HEK293 (cell line): ENCODE results near the gene ASF1B.

Experiments used
- CTCF ChIA-PET: fragments of 350-600 bp; formaldehyde crosslinking; extraction: SDS; loops from one replicate; lab custom pipeline; 2021; ENCODE audit warnings: antibody characterized with exemption; lab: Yijun Ruan, JAX
- POLR2A ChIA-PET: fragments of 300-600 bp; formaldehyde crosslinking; extraction: SDS; loops from one replicate; lab custom pipeline; 2020; ENCODE audit warnings: antibody characterized with exemption, inconsistent platforms; lab: Yijun Ruan, JAX
- H3K27ac ChIP-seq: fragments of 200-500 bp; sonication (Bioruptor generic); 2 replicates; pipeline ENCODE4 v1.5.1; 2014; ENCODE audit warnings: low read depth, low read length, control low read depth, inconsistent platforms; ENCODE audit errors: extremely low read depth
- H3K36me3 ChIP-seq, 2 experiments: fragments of 200-500 bp in 1 of 2; sonication (Bioruptor generic) in 1 of 2; 1 replicate in 1 of 2; 2 replicates in 1 of 2; pipeline ENCODE4 v1.5.1; 2014 to 2017; ENCODE audit warnings: inconsistent platforms in 2 of 2, low read length in 2 of 2; ENCODE audit not compliant: control insufficient read depth in 2 of 2, insufficient read depth in 1 of 2
- H3K4me1 ChIP-seq: fragments of 200-500 bp; sonication (Bioruptor generic); 2 replicates; pipeline ENCODE4 v1.5.1; 2014; ENCODE audit warnings: mild to moderate bottlenecking, low read length, inconsistent platforms; ENCODE audit not compliant: control insufficient read depth, insufficient read depth
- H3K4me3 ChIP-seq: 2 replicates; pipeline ENCODE4 v1.5.1; 2011; ENCODE audit warnings: low read depth, mild to moderate bottlenecking, control low read depth, low read length, moderate library complexity
- H3K9me3 ChIP-seq: fragments of 200-500 bp; sonication (Bioruptor generic); 2 replicates; pipeline ENCODE4 v1.5.1; 2014; ENCODE audit warnings: low read depth, low read length, inconsistent platforms; ENCODE audit not compliant: control insufficient read depth, insufficient read depth
- KLF1 ChIP-seq: fragments of 450-650 bp; formaldehyde crosslinking; IDR thresholded peaks from 2 replicates; pipeline ENCODE4 v1.5.1; 2016; ENCODE audit warnings: missing biosample characterization, missing genetic modification characterization
- KLF8 ChIP-seq: fragments of 450-650 bp; formaldehyde crosslinking; IDR thresholded peaks from 2 replicates; pipeline ENCODE4 v1.5.1; 2016; ENCODE audit warnings: missing biosample characterization, missing genetic modification characterization
- KLF9 ChIP-seq: fragments of 450-650 bp; formaldehyde crosslinking; IDR thresholded peaks from 2 replicates; pipeline ENCODE4 v1.5.1; 2016; ENCODE audit warnings: missing biosample characterization, missing genetic modification characterization, low read depth
- PATZ1 ChIP-seq: fragments of 450-650 bp; formaldehyde crosslinking; IDR thresholded peaks from 2 replicates; pipeline ENCODE4 v1.5.1; 2016; ENCODE audit warnings: missing biosample characterization, missing genetic modification characterization
- PBX3 ChIP-seq: sonication (generic); formaldehyde crosslinking; IDR thresholded peaks from 2 replicates; pipeline ENCODE4 v1.8.1; 2022; ENCODE audit warnings: mild to moderate bottlenecking, moderate library complexity, missing genetic modification reagents
- PRDM4 ChIP-seq: fragments of 450-650 bp; formaldehyde crosslinking; IDR thresholded peaks from 2 replicates; pipeline ENCODE4 v1.5.1; 2017; ENCODE audit warnings: missing biosample characterization, missing genetic modification characterization
- ZEB2 ChIP-seq: fragments of 450-650 bp; formaldehyde crosslinking; IDR thresholded peaks from 2 replicates; pipeline ENCODE4 v1.5.1; 2016; ENCODE audit warnings: missing biosample characterization, missing genetic modification characterization
- ZFHX2 ChIP-seq: fragments of 450-650 bp; formaldehyde crosslinking; conservative IDR thresholded peaks from 2 replicates; pipeline ENCODE4 v1.5.1; 2016; ENCODE audit warnings: missing biosample characterization, missing genetic modification characterization
- ZNF121 ChIP-seq: fragments of 450-650 bp; formaldehyde crosslinking; IDR thresholded peaks from 2 replicates; pipeline ENCODE4 v1.5.1; 2016; ENCODE audit warnings: missing biosample characterization, missing genetic modification characterization
- ZNF18 ChIP-seq: fragments of 450-650 bp; formaldehyde crosslinking; IDR thresholded peaks from 2 replicates; pipeline ENCODE4 v1.5.1; 2016; ENCODE audit warnings: missing biosample characterization, missing genetic modification characterization
- ZNF184 ChIP-seq: fragments of 450-650 bp; IDR thresholded peaks from 2 replicates; pipeline ENCODE4 v1.5.1; 2018; ENCODE audit warnings: missing biosample characterization, mild to moderate bottlenecking, missing genetic modification characterization
- ZNF292 ChIP-seq: fragments of 450-650 bp; formaldehyde crosslinking; IDR thresholded peaks from 2 replicates; pipeline ENCODE4 v1.5.1; 2016; ENCODE audit warnings: low read depth, missing biosample characterization, missing genetic modification characterization, borderline replicate concordance
- ZNF394 ChIP-seq: fragments of 450-650 bp; formaldehyde crosslinking; IDR thresholded peaks from 2 replicates; pipeline ENCODE4 v1.5.1; 2016; ENCODE audit warnings: missing biosample characterization, missing genetic modification characterization, mild to moderate bottlenecking, moderate library complexity, borderline replicate concordance
- ZNF433 ChIP-seq: fragments of 450-650 bp; formaldehyde crosslinking; IDR thresholded peaks from 2 replicates; pipeline ENCODE4 v1.5.1; 2016; ENCODE audit warnings: missing biosample characterization, missing genetic modification characterization, low read depth
- ZNF501 ChIP-seq: fragments of 450-650 bp; formaldehyde crosslinking; IDR thresholded peaks from 2 replicates; pipeline ENCODE4 v1.5.1; 2016; ENCODE audit warnings: missing biosample characterization, missing genetic modification characterization
- ZNF521 ChIP-seq: fragments of 450-650 bp; formaldehyde crosslinking; IDR thresholded peaks from 2 replicates; pipeline ENCODE4 v1.5.1; 2017; ENCODE audit warnings: missing biosample characterization, mild to moderate bottlenecking, missing genetic modification characterization
- ZNF639 ChIP-seq: fragments of 450-650 bp; formaldehyde crosslinking; IDR thresholded peaks from 2 replicates; pipeline ENCODE4 v1.5.1; 2016; ENCODE audit warnings: missing biosample characterization, missing genetic modification characterization
- ZNF645 ChIP-seq: fragments of 450-650 bp; formaldehyde crosslinking; IDR thresholded peaks from 2 replicates; pipeline ENCODE4; 2016; ENCODE audit warnings: missing biosample characterization, missing genetic modification characterization
- ZNF777 ChIP-seq: fragments of 450-650 bp; formaldehyde crosslinking; IDR thresholded peaks from 2 replicates; pipeline ENCODE4 v1.5.1; 2017; ENCODE audit warnings: missing biosample characterization, missing genetic modification characterization, borderline replicate concordance
- ZNF843 ChIP-seq: fragments of 450-650 bp; formaldehyde crosslinking; IDR thresholded peaks from 2 replicates; pipeline ENCODE4 v1.5.1; 2016; ENCODE audit warnings: missing biosample characterization, missing genetic modification characterization
- ZXDB ChIP-seq: fragments of 450-650 bp; formaldehyde crosslinking; IDR thresholded peaks from 2 replicates; pipeline ENCODE4 v1.5.1; 2016; ENCODE audit warnings: missing biosample characterization, missing genetic modification characterization

Gene ASF1B

GRCh38 chr19:14175351-14175792, 39.0 kb upstream of the ASF1B start (continued):
- no peak for TF ChIP-seq ZNF394
- peak; percentile 67; the same call in 1 of the 2 replicates for TF ChIP-seq ZNF521 (tag by site-specific recombination)
- no peak for TF ChIP-seq PRDM4 (tag by site-specific recombination)
- no peak for TF ChIP-seq ZNF433
- no peak for TF ChIP-seq ZNF501
- TF ChIP-seq ZXDB (tag by site-specific recombination), result no peak
- TF ChIP-seq KLF1 (tag by site-specific recombination), result peak; percentile 62
- peak; percentile 63; the same call in 1 of the 2 replicates for TF ChIP-seq ZNF18 (tag by site-specific recombination)
- TF ChIP-seq ZNF184 (tag by site-specific recombination), result no peak
- peak; percentile 100 for TF ChIP-seq ZFHX2 (tag by site-specific recombination)
- 0 out of 2 replicates have a peak, but pooled peaks have one; percentile 26 for TF ChIP-seq ZEB2
- TF ChIP-seq ZNF645, result no peak
- peak; percentile 39; the same call in 1 of the 2 replicates for TF ChIP-seq KLF9 (tag by site-specific recombination)
- no peak for TF ChIP-seq ZNF843
- no peak for TF ChIP-seq ZNF292 (tag by site-specific recombination)
- 0 out of 2 replicates have a peak, but pooled peaks have one; percentile 20 for TF ChIP-seq ZNF777 (tag by site-specific recombination)
- TF ChIP-seq PATZ1 (tag by site-specific recombination), result no peak

- ChIA-PET CTCF (no interaction called here), POLR2A (interaction anchor here (0.7 kb wide), 1 partner anchor 10 kb away, joined by 3 read pairs; no protein-coding TSS in a partner anchor)
- H3K9me3 ChIP-seq, result no peaks in the 10 kb centered on the region
- H3K4me1 ChIP-seq, result no peaks in the 10 kb centered on the region
- TF ChIP-seq KLF8 (tag by site-specific recombination) (no peak), ZNF639 (tag by site-specific recombination) (no peak), ZNF121 (tag by site-specific recombination) (peak; percentile 81), PBX3 (CRISPR knock-in tag) (no peak)
- H3K27ac ChIP-seq, result no peak overlapping the region
- no peak overlapping the region for H3K4me3 ChIP-seq
- H3K36me3 ChIP-seq, result peaks cover 12 to 72% of the 10 kb centered on the region in 2 experiments; a peak in 2 of 3 replicates
Measured at GRCh38 chr19:14174883-14175282, 38.5 kb upstream of the ASF1B start.
